Adrenal gland (tissue), 12 donors: ENCODE data around the gene ARHGAP31. TPM values are rescaled to one million over a fixed set of nuclear protein-coding genes. Genes with fewer than 3 reads are reported as not detected.

Experiments used
- DNase-seq, 7 donors: peaks; one replicate each; pipeline ENCODE4 v3.0.0-alpha.2; 2019 to 2020
- H3K27ac ChIP-seq, 5 donors: fragments of 200-600 bp; sonication (generic) in 4 of 5; 1 replicate in 3 of 5; 2 replicates in 2 of 5; pipeline versions ENCODE4 v1.5.1 to v1.8.0; 2016 to 2020; ENCODE audit warnings: mild to moderate bottlenecking in 1 of 5
- H3K27me3 ChIP-seq: fragments of 200-600 bp; 2 replicates; pipeline ENCODE4 v1.8.0; 2021
- H3K36me3 ChIP-seq, 2 donors: fragments of 200-600 bp; replicated peaks in 1 of 2; 1 replicate in 1 of 2; 2 replicates in 1 of 2; pipeline versions ENCODE4 v1.5.1 to v1.8.0; 2018 to 2022
- H3K4me1 ChIP-seq, 2 donors: fragments of 200-600 bp; replicated peaks in 1 of 2; 1 replicate in 1 of 2; 2 replicates in 1 of 2; pipeline versions ENCODE4 v1.5.1 to v1.8.0; 2018 to 2021
- H3K4me3 ChIP-seq, 4 donors: fragments of 200-600 bp; sonication (generic) in 3 of 4; one replicate each; pipeline ENCODE4 v1.5.1; 2016 to 2018
- H3K9me3 ChIP-seq, 3 donors: fragments of 200-600 bp; sonication (generic) in 1 of 3; replicated peaks in 1 of 3; 1 replicate in 2 of 3; 2 replicates in 1 of 3; pipeline versions ENCODE4 v1.5.1 to v1.8.0; 2016 to 2021
- POLR2A ChIP-seq, 2 donors: fragments of 450-650 bp; IDR thresholded peaks; one replicate each; pipeline ENCODE4 v1.6.1; 2017; ENCODE audit warnings: antibody characterized with exemption in 2 of 2, mild to moderate bottlenecking in 2 of 2, moderate library complexity in 1 of 2
- WGBS, 4 donors: extraction: QIAGEN DNeasy Blood & Tissue Kit in 2 of 4; methylation state at CpG; one replicate each; pipeline versions ENCODE4 v1.1.5 to v1.1.7; 2013 to 2017; 5-methylcytosine and 5-hydroxymethylcytosine counted together
- intact Hi-C, 2 donors: fragments of 100-400 bp; cut with DNase I; formaldehyde crosslinking; loops; one replicate each; pipeline versions ENCODE4 v1.14.1 to v1.15.0; 2022 to 2023
- polyA plus RNA-seq, 3 donors: library from polyadenylated mRNA; stranded (reverse); fragments of 200-250 nt in 2 of 3; fragments of 350-450 nt in 1 of 3; fragmentation: Illumina TruSeq in 1 of 3; extraction: RNeasy Lipid Tissue Mini Kit (QIAGEN cat#74804) in 1 of 3; gene quantifications; one replicate each; pipeline ENCODE4 v1.2.3, GENCODE V29; 2013 to 2014
- total RNA-seq, 9 donors: library from RNA; depleted of rRNA in 4 of 9; stranded (reverse); fragments of >200 nt in 4 of 9; fragments of 120-200 nt in 1 of 9; fragmentation: NEBNext Ultra II Directional in 1 of 9; extraction: Animal tissue kit (Norgen Biotek cat#: 25700) in 1 of 9; gene quantifications; one replicate each; pipeline versions ENCODE4 v1.1.0 to v1.2.4, GENCODE V29; 2013 to 2023
- TF ChIP-seq, protein P1 (sequence below), 6 experiments: fragments of 450-650 bp in 4 of 6; fragments of 200-600 bp in 2 of 6; sonication (generic) in 1 of 6; IDR thresholded peaks; 1 replicate in 5 of 6; 2 replicates in 1 of 6; pipeline versions ENCODE4 v1.5.1 to v1.8.0; 2016 to 2021; ENCODE audit warnings: antibody characterized with exemption in 6 of 6, mild to moderate bottlenecking in 2 of 6, moderate library complexity in 1 of 6
- donor health status: healthy with polysubstance abuse.
- donor health status: Bipolar disorder and iron deficiency.
- donor health status: DM: yes; HTN: yes; CAD: no.
- donor health status: DM: no; HTN: no; CAD: no.
- donor health status: DM: no; HTN: no; CAD: no.
- donor health status: DM: yes; HTN: yes; CAD: no.

ARHGAP31 gene
- total and polyA plus RNA-seq, 12 donors: 2.9 to 21.8 (median 9.4) TPM

DNA sequence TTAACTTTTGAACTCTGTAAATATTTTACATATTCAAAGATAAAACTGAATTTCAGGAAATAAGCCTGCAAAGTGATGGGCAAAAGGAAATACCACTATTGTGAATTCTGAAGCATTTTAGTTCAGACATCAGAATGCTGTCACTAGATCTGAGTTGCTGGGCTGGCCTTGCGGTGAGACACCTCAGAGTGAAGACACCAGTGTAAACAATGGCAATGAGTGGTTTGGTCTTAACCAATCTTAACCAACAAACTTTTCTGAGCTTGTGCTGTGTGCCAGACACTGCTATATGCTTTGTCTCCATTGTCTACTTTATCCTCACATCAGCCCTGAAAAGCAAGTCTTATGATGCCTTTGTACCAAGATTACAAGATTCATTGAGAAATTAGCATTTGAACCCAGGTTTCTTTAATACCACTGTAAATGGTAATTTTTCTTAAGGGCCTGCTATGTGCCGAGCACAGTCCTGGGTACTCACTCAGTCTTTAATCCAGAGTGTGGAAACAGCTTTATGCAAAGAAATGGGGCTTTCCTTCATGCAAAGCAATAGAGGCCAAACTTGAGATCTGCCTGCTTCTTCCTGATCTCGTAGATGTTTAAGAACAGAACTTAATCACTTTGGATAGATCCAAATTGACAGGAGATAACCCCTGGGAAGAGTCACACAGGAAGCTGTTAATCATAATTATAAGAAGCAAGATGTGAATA lies 114.2 kb downstream of the ARHGAP31 start:
- DNase-seq: no peak
- 65 to 91% (median 81%) methylated on average over 3 of the region's 3 CpGs for WGBS, 4 donors
- intact Hi-C loops: no loop called here

DNA sequence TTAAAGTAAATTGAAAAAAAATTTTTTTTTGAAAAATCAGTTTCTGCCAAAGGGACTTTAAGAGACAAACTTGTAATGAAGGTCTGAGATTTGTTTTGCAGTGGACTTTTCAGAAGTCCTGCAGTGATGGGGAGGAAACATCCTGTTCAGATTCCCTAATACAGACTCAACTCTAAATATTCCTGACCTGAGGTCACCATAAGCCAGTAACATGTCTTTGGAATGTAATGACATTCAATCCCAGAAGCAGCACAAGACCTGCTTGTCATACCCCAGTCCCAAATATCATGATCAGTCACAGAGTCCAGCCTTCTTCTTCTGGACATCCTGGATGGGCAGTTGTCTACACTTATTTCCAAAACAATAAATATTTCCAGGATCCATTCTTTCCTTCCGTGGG lies 115.7 kb downstream of the ARHGAP31 start:
- 74 to 100% (median 87%) methylated on average over 1 of the region's 1 CpG for WGBS, 4 donors
- Histone ChIP-seq H3K36me3 (peaks cover 0 to 6% of the 10 kb centered on the region in 2 donors), H3K27me3 (no peaks in the 10 kb centered on the region), H3K9me3 (no peaks in the 10 kb centered on the region), H3K4me3 (no peak overlapping the region), H3K27ac (no peak overlapping the region), H3K4me1 (no peaks in the 10 kb centered on the region)
- no peak for DNase-seq
- TF ChIP-seq, protein P1, sequence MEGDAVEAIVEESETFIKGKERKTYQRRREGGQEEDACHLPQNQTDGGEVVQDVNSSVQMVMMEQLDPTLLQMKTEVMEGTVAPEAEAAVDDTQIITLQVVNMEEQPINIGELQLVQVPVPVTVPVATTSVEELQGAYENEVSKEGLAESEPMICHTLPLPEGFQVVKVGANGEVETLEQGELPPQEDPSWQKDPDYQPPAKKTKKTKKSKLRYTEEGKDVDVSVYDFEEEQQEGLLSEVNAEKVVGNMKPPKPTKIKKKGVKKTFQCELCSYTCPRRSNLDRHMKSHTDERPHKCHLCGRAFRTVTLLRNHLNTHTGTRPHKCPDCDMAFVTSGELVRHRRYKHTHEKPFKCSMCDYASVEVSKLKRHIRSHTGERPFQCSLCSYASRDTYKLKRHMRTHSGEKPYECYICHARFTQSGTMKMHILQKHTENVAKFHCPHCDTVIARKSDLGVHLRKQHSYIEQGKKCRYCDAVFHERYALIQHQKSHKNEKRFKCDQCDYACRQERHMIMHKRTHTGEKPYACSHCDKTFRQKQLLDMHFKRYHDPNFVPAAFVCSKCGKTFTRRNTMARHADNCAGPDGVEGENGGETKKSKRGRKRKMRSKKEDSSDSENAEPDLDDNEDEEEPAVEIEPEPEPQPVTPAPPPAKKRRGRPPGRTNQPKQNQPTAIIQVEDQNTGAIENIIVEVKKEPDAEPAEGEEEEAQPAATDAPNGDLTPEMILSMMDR (IDR thresholded peaks at IDR 0.05): no peak
- no peak for TF ChIP-seq POLR2A (IDR thresholded peaks at IDR 0.05)
- intact Hi-C loops: no loop called here

More for the DNA sequence above, 114.2 kb downstream of the ARHGAP31 start:
- Histone ChIP-seq H3K9me3 (no peaks in the 10 kb centered on the region), H3K27me3 (no peaks in the 10 kb centered on the region), H3K27ac (no peak overlapping the region), H3K4me1 (no peaks in the 10 kb centered on the region), H3K36me3 (peaks cover 0 to 6% of the 10 kb centered on the region in 2 donors), H3K4me3 (no peak overlapping the region)
- TF ChIP-seq POLR2A (IDR thresholded peaks at IDR 0.05): no peak
- TF ChIP-seq, protein P1 (IDR thresholded peaks at IDR 0.05): no peak

DNA sequence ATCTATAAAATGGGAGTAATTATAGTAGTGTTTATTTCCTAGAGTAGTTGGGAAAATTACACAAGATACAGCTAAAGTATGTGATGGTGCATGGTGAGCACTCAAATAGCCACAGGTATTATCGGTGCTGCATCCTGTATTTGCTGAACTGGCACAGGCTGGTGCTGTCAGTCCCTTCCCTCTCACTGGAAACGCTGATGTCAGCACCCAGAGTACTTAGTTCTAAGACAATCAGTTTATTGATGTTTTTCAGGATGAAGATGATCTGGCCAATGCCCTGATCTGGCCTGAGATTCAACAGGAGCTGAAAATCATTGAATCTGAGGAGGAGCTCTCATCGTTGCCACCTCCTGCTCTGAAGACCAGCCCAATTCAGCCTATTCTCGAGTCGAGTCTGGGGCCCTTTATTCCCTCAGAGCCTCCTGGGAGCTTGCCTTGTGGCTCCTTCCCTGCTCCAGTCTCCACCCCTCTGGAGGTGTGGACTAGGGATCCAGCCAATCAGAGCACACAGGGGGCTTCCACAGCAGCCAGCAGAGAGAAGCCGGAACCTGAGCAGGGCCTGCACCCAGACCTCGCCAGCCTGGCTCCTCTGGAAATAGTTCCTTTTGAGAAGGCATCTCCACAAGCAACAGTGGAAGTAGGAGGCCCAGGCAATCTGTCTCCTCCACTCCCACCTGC lies 119.6 kb downstream of the ARHGAP31 start:
- intact Hi-C loops: no loop called here

DNA sequence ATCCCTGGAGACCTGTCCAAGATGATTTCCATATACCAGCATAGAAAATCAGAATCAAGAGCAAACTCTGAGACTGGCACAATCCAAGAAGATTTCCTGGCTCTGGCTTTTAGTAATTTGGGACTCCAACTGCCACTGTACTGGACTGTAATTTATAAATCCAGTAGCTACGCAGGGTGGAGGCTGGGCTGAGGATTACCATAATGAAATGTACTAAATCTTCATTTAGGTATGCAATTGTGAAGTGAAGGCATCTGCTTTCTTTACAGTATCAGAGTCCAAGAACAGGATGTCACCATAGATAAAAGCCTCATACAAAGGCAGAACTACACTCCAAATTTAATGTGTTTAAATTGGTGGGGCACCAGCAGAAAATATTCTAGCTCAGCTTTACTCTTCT lies 122.7 kb downstream of the ARHGAP31 start:
- Histone ChIP-seq H3K9me3 (no peaks in the 10 kb centered on the region), H3K36me3 (peaks cover 0 to 4% of the 10 kb centered on the region in 2 donors), H3K4me1 (no peaks in the 10 kb centered on the region), H3K27me3 (no peaks in the 10 kb centered on the region), H3K27ac (no peak overlapping the region), H3K4me3 (no peak overlapping the region)
- DNase-seq: no peak
- intact Hi-C loops: no loop called here
- WGBS, 4 donors: 71 to 92% (median 87%) methylated on average over 1 of the region's 1 CpG
- TF ChIP-seq POLR2A (IDR thresholded peaks at IDR 0.05): no peak
- TF ChIP-seq, protein P1 (IDR thresholded peaks at IDR 0.05): no peak

More for the DNA sequence above, 119.6 kb downstream of the ARHGAP31 start:
- H3K36me3 ChIP-seq: peaks cover 0 to 10% of the 10 kb centered on the region in 2 donors
- no peak overlapping the region for H3K4me3 ChIP-seq
- no peaks in the 10 kb centered on the region for H3K9me3 ChIP-seq
- DNase-seq: no peak
- no peaks in the 10 kb centered on the region for H3K27me3 ChIP-seq
- 76 to 89% (median 85%) methylated on average over 5 to 7 of the region's 7 CpGs for WGBS, 4 donors
- TF ChIP-seq POLR2A (IDR thresholded peaks at IDR 0.05): no peak
- TF ChIP-seq, protein P1 (IDR thresholded peaks at IDR 0.05): no peak
- H3K4me1 ChIP-seq: no peaks in the 10 kb centered on the region
- no peak overlapping the region for H3K27ac ChIP-seq
